H1 (cell line): Measurements from ENCODE around the gene AKAP8. TPM values are rescaled to one million over a fixed set of nuclear protein-coding genes. Genes with fewer than 3 reads are reported as not detected.
A peak's percentile ranks its signal among the peaks of the same experiment; 100 is the strongest.

Experiments
- ASH2L ChIP-seq: fragments of 200-600, 300-600 bp; sonication (generic); IDR thresholded peaks from one replicate; pipeline ENCODE4 v1.7.1; 2017; ENCODE audit warnings: low read length
- BACH1 ChIP-seq: IDR thresholded peaks from 2 replicates; pipeline ENCODE4 v1.6.1; 2012; ENCODE audit warnings: low read length, improper control_type of control experiment
- CBX8 ChIP-seq: fragments of 300-800, 300-1000 bp; sonication (generic); IDR thresholded peaks from 2 replicates; pipeline ENCODE4 v1.7.1; 2016; ENCODE audit warnings: low read depth, low read length, borderline replicate concordance
- CEBPB ChIP-seq: IDR thresholded peaks from 2 replicates; pipeline ENCODE4 v1.6.1; 2012; ENCODE audit warnings: low read depth, low read length
- CHD1 ChIP-seq: IDR thresholded peaks from 2 replicates; pipeline ENCODE4 v1.6.1; 2012; ENCODE audit warnings: low read depth, low read length, improper control_type of control experiment
- CREB1 ChIP-seq: IDR thresholded peaks from 2 replicates; pipeline ENCODE4 v1.6.1; 2012; ENCODE audit warnings: inconsistent platforms
- CTBP2 ChIP-seq: IDR thresholded peaks from 2 replicates; pipeline ENCODE4 v1.7.0; 2011; ENCODE audit warnings: borderline replicate concordance, mild to moderate bottlenecking, moderate library complexity, mixed read lengths, low read length; ENCODE audit not compliant: insufficient read depth, insufficient read length
- EP300 ChIP-seq, 2 experiments: IDR thresholded peaks; 1 replicate in 1 of 2; 2 replicates in 1 of 2; pipeline ENCODE4 v1.6.1; 2011 to 2012; ENCODE audit warnings: low read depth in 2 of 2, low read length in 2 of 2, mild to moderate bottlenecking in 2 of 2, borderline replicate concordance in 1 of 2, inconsistent platforms in 1 of 2, moderate library complexity in 1 of 2
- FOSL1 ChIP-seq: IDR thresholded peaks from 2 replicates; pipeline ENCODE4 v1.6.1; 2011; ENCODE audit warnings: mild to moderate bottlenecking, low read depth, low read length, moderate library complexity; ENCODE audit not compliant: insufficient read depth
- GTF2F1 ChIP-seq: IDR thresholded peaks from 2 replicates; pipeline ENCODE4 v1.6.1; 2012; ENCODE audit warnings: low read depth, low read length, improper control_type of control experiment, borderline replicate concordance
- JUN ChIP-seq: IDR thresholded peaks from 2 replicates; pipeline ENCODE4 v1.6.1; 2011; ENCODE audit warnings: low read depth, mild to moderate bottlenecking, improper control_type of control experiment, low read length
- NANOG ChIP-seq: IDR thresholded peaks from 2 replicates; pipeline ENCODE4 v1.6.1; 2011; ENCODE audit warnings: low read length, low read depth, mild to moderate bottlenecking, inconsistent platforms; ENCODE audit not compliant: insufficient read depth, poor library complexity, severe bottlenecking
- PHF8 ChIP-seq: fragments of 200-600 bp; sonication (generic); conservative IDR thresholded peaks from 2 replicates; pipeline ENCODE4 v1.7.1; 2012; ENCODE audit warnings: low read depth, mild to moderate bottlenecking, inconsistent platforms, low read length, moderate library complexity
- POU5F1 ChIP-seq: IDR thresholded peaks from 2 replicates; pipeline ENCODE4 v1.6.1; 2011; ENCODE audit warnings: low read depth, mild to moderate bottlenecking, low read length, moderate library complexity
- RAD21 ChIP-seq, 2 experiments: IDR thresholded peaks in 1 of 2; conservative IDR thresholded peaks in 1 of 2; 2 replicates each; pipeline ENCODE4 v1.6.1; 2011; ENCODE audit warnings: low read depth in 2 of 2, low read length in 2 of 2, improper control_type of control experiment in 1 of 2, inconsistent platforms in 1 of 2, mild to moderate bottlenecking in 1 of 2, moderate library complexity in 1 of 2
- RFX5 ChIP-seq: IDR thresholded peaks from 2 replicates; pipeline ENCODE4 v1.6.1; 2011; ENCODE audit warnings: low read depth, low read length, improper control_type of control experiment, borderline replicate concordance
- RNF2 ChIP-seq: fragments of 200-900, 300-1000 bp; sonication (generic); IDR thresholded peaks from 2 replicates; pipeline ENCODE4 v1.7.1; 2016; ENCODE audit warnings: borderline replicate concordance, low read depth, mild to moderate bottlenecking, antibody characterized with exemption, low read length; ENCODE audit not compliant: poor library complexity, severe bottlenecking; ENCODE audit errors: missing control alignments
- SAP30 ChIP-seq: fragments of 300-600 bp; sonication (generic); IDR thresholded peaks from 2 replicates; pipeline ENCODE4 v1.7.1; 2012; ENCODE audit warnings: low read length, moderate library complexity, mild to moderate bottlenecking, inconsistent platforms; ENCODE audit not compliant: insufficient read depth, insufficient replicate concordance
- SP2 ChIP-seq: IDR thresholded peaks from 2 replicates; pipeline ENCODE4 v1.6.1; 2012; ENCODE audit warnings: mild to moderate bottlenecking, low read length, inconsistent platforms
- SP4 ChIP-seq: IDR thresholded peaks from 2 replicates; pipeline ENCODE4 v1.6.1; 2012; ENCODE audit warnings: low read length, inconsistent platforms
- TCF12 ChIP-seq: IDR thresholded peaks from 2 replicates; pipeline ENCODE4 v1.6.1; 2011; ENCODE audit warnings: low read depth, mild to moderate bottlenecking, low read length
- polyA plus RNA-seq, 7 experiments: library from polyadenylated mRNA; depleted of rRNA in 3 of 7; stranded (reverse) in 5 of 7; unstranded in 2 of 7; fragments of >200 nt in 5 of 7; fragments of 200-250 nt in 2 of 7; gene quantifications; 1 replicate in 5 of 7; 2 replicates in 1 of 7; 4 replicates in 1 of 7; pipeline versions ENCODE4 v1.2.1 to v1.2.3, GENCODE V29; 2011 to 2013; ENCODE audit warnings: missing spikeins in 2 of 7, mixed read lengths in 2 of 7
- total RNA-seq: library from RNA; stranded (reverse); fragmentation: NEBNext Ultra II Directional; extraction: Animal tissue kit (Norgen Biotek cat#: 25700); gene quantifications from 2 replicates; pipeline ENCODE4 v1.2.1, GENCODE V29; 2021

The AKAP8 gene
- total and polyA plus RNA-seq, 2 of the 8 experiments (the other 6 are each of a cell fraction or from before 2014, with no cell fraction given): 17.0 to 41.0 TPM

DNA sequence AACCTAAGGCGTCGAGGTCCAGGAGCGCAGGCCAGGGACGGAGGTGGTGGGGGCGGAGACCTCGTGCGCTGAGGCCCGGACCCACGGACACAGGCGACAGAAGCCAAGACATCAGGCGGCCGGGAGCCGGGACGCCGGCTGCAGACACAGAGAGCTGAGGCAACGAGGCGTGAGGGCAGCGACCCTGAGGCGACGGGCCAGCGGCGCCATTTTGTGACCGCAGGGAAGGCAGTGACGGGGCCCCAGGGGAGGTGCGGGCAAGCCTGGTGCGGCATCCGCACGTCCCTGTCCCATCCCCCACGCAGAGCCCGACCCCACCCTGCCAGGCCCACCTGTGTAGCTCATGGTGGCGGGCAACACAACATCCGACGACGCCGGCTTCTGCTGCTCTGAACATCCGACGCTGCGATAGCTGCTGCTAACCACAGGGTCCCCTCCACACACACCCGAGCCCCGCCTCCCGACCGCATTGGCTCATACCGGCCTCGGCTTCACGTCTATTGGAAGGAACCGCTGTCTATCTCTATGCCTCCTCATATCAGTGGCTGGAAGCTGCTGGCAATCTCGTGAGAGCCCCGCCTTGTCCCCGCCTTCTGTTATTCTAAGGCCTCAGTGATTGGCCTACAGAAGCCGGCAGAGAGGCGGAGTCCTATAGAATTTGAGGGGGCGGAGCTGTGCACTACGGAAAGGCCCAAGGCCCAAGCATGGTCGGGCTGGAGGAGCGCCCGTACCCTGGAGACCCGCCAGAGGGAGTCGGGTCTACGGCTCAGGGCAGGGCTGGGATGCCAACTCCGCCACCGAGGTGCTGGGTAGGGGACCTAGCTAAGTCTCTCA, 39.2 kb upstream of the AKAP8 start, which contains the start of gene AKAP8L (continued):
- no peak for TF ChIP-seq FOSL1
- no peak for TF ChIP-seq RFX5
- peak; percentile 98 for TF ChIP-seq SP4
- TF ChIP-seq CBX8: no peak
- no peak for TF ChIP-seq BACH1
- peak in 1 of 2 experiments; percentile 11; a peak in 1 of 3 replicates for TF ChIP-seq EP300 (IDR thresholded peaks at IDR 0.05; ENCODE audit: borderline replicate concordance in 1 of 2, low read depth in 2 of 2, low read length in 2 of 2)
- peak; percentile 78 to 81 for TF ChIP-seq RAD21 (IDR thresholded peaks at IDR 0.05 in 1 of 2, conservative IDR thresholded peaks at IDR 0.05 in 1 of 2; ENCODE audit: low read depth in 2 of 2, low read length in 2 of 2)
- TF ChIP-seq RNF2: no peak
- TF ChIP-seq SAP30: no peak
- no peak for TF ChIP-seq CHD1
- TF ChIP-seq CREB1: 0 out of 2 replicates have a peak, but pooled peaks have one; percentile 18
- TF ChIP-seq CEBPB: no peak
- no peak for TF ChIP-seq NANOG
- no peak for TF ChIP-seq POU5F1
- TF ChIP-seq CTBP2: no peak
- no peak for TF ChIP-seq TCF12
- peak; percentile 98 for TF ChIP-seq PHF8
- TF ChIP-seq JUN: no peak
- TF ChIP-seq GTF2F1: no peak
- peak; percentile 73 for TF ChIP-seq ASH2L
- TF ChIP-seq SP2: peak; percentile 96
